Measurements from ENCODE around the gene KRT9.
"Not testable (repeated sequence)": the region's sequence is repeated elsewhere in the genome, so short reads cannot be mapped to it uniquely, and the experiment has no call there.

Gene KRT9

DNA sequence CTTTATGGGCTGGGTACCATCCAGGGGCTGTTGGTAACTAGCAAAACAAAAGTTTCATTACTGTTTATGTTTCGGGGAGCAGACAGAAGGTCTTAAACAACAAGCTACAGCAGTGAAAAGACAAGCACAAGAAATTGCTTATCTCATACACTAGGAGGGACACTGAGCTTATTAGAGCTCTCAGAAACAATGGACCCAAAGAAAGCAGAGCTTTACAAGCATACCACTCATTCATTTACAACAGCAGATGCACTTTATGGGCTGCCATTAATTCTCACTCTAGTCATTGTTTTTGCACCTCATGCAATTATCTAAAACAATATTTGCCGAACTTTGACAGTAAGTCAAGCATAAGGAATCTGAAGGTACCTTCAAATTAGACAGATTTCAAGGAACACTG lies 30.7 kb upstream of the KRT9 start:
- in situ Hi-C loops (cut with MboI; ENCODE audit: low sequenced_read_pairs) = no loop called here

DNA sequence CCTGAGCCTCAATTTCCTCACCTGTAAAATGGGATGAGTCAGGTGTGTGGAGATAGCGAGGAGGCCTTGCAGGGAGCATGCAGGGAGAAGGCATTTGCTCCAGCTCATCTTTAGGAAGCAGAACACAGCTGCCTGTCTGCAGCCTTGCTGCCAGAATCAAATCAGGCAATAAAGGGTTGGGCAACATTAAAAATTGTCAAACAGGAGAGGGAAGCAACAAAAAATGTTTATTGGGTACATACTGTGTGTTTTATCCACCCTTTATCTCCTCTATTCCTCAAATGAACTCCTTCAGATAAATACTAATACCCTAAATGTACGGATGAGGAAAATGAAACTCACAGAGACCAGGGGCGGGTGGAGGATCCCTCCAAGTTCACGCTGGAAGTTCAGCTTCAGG lies 28.5 kb upstream of the KRT9 start:
- in situ Hi-C loops (cut with MboI; ENCODE audit: low sequenced_read_pairs) = no loop called here

DNA sequence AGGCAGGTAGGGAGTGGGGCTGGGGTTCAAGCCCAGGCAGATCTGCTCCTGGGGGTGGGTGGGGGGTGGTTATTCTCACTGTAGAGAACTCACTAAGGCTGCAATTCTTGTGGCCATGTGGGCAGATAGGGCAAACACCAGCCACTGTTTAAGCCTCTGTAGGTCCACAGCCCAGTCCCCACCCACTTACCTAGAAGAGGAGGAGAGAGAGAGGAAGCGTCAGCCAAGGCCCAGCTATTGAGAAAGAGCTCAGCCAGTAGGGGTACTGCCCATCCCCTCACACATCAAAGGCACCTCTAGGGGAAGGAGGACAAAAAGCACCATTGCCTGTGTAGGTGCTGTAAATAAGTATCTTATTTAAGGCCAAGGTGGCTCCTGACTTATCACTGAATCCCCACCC lies 27.8 kb upstream of the KRT9 start:
- in situ Hi-C loops (cut with MboI; ENCODE audit: low sequenced_read_pairs) = no loop called here

DNA sequence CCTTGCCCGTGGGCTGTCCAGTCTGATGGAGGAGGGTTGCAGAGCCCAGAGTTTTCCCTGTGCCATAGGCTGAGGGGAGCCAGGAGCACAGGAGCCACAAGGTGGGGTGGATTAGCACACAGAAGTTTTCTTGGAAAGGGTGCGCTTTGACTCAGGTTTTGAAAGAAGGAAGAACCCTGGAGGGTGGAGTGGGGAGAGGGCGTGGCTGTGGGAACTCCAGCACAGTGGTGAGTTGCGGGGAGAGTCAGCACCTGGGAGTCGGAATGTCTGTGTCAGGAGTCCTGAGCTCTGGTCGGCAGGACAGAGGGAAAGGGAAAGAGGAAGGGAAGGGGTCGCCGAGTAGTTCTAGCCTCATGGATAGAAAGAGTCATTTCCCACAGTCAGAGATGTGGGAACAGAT lies 23.7 kb upstream of the KRT9 start:
- in situ Hi-C loops (cut with MboI; ENCODE audit: low sequenced_read_pairs) = no loop called here

DNA sequence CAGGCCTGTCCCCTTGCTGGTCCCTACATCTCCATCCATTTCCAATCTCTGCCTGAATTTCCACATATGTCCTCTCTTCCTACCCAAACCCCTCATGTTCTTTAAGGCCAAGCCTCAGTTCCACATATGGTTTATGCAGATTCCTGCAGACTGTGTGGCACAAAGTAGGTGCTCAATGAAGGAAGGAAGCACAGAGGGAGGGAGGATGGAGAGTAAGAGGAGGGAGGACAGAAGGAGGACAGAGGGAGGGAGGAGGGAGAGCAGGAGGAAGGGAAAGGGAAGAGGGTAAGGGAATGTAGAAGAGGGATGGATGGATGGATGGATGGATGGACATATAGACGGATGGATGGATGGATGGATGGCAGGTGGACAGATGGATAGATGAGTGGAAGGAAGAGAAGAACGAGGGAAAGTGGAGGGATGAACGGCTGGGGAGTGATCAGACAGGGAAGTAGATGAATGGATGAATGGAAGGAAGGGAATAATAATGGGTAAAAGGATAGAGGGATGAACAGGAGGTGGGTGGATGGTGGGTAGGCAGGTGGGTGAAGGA lies 22.6 kb upstream of the KRT9 start:
- in situ Hi-C loops (cut with MboI; ENCODE audit: low sequenced_read_pairs) = no loop called here

DNA sequence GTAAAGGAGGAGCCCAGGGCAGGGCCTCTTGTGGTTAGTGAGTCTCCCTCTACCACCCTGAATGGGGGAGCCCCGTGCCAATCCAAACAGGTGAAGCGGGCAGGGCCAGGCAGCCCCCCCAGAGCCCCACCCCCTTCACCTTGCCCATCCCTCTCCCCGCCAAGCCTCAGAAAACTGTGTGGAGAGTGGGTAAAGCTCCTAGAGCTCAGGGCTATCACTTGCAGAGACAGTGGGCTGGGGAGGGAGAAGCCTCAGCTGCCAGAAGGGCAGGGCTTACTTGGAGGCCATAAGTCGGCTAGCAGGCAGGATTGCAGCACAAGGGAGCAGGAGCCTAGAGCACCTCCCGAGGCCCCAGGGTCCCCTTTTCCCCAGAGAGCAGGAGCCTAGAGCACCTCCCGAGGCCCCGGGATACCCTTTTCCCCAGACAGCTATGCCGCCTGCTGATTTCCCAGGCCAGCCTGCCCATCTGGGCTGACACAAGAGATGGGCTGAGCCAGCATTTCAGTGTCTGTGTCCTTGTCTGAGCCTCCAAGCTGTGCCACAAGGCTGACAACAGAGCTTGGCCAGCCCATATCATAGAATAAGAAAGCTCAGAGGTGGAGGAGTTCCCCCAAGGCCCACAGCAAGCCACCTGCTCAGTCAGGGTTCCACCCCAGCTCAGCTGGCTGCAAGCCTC lies 21.6 kb upstream of the KRT9 start:
- in situ Hi-C loops (cut with MboI; ENCODE audit: low sequenced_read_pairs) = no loop called here

DNA sequence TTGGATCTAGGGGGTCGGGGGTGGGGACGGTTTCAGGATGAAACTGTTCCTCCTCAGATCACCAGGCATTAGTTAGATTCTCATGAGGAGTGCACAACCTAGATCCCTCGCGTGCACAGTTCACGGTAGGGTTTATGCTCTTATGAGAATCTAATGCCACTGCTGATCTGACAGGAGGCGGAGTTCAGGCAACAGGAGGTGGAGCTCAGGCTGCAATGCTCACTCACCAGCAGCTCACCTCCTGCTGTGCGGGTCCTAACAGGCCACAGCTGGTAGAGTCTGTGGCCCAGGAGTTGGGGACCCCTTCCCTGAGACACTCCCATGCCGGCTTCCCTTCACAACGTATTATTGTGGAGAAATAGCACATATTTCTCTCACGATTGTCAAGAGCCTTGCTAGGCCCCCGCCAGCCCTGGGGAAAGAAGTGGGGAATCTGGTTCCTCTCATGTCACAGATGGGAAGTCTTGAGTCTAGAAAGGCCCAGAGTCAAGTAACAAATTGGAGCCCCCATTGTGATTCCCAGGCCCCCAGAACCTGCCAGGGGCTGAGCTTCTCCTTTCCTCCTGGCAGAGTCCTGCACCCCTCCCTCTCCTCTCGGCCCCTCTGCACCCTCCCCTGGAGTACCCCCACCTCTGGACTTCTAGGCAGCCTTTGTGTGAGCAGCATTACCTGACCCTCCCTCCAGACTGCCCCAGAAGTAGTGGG lies 20.9 kb upstream of the KRT9 start:
- in situ Hi-C loops (cut with MboI; ENCODE audit: low sequenced_read_pairs) = no loop called here

DNA sequence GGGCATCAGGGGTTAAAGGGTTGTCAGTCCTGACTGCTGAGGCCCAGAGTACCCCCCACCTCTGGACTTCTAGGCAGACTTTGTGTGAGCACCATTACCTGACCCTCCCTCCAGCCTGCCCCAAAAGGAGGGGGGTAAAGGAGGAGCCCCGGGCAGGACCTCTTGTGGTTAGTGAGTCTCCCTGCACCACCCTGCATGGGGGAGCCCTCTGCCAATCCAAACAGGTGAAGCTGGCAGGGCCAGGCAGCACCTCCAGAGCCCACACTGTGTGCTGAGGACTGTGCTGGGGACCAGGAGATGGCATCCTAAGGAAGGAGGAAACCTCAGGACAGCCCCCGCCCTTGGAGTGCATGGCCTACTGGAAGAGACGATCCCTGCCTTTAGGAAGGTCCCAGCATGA lies 17.4 kb upstream of the KRT9 start:
- in situ Hi-C loops (cut with MboI; ENCODE audit: low sequenced_read_pairs) = no loop called here

DNA sequence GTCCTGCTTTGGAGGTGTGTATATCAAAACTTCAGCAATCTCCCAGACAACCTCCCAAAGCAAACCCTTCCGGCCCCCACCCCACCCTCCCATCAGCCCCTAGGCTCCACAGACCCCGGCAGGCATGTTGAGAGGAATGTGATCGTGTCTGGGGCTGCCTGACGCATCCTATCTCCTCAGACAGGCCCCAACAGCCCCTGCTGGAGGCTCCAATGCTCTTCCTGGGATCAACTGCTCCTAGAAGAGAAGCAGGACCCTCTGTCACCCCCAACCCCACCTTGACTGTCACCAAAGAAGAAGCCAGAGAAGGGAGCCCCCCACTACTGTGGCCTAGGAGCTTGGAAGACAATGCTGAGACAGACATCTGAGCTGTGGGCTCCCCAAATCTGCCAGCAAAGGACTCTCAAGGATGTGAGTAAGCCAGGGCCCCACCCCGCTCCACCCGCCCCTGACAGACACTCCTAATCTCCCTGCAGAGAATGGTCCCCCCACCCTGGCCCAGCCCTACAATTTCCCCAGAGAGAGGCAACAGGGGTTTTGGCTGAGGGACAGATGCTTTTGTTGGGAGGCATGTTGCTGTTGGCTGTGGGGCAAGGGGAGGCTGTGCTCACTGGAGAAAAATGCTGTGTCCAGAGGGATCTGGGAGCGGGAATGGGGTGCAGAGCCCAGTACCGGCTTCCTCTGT lies 16.4 kb upstream of the KRT9 start:
- in situ Hi-C loops (cut with MboI; ENCODE audit: low sequenced_read_pairs) = no loop called here

DNA sequence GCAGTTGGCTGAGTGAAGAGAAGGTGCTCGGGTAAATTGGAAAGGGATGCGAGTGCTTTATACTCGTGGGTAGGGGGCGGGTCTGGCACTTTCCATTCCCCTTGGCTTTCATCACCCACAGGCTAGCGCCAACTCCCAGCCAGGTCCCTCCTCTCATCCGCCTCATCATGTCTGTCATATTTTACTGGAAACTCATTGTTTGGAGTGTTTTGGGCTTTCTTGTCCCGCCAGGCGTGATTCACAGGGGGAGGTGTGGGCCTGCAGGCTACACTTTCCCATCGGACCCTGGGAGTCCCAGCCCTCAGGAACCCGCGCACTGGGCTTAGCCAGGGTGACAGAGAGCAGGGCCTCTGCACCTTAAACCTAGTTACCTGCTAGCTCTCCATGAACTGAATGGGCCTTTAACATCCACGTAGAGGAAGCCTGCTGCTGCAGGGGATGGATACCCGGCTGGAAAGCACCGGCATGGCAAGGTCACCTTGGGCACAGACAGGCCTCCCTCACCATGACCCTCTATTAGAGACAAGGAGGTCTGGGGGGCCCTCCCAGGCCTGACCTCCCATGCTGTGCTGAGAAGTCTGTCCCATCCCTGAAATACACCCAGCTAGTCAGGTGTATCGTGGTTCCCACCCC lies 15.1 kb upstream of the KRT9 start, which contains the start of gene KRT14:
KRT14 (minus strand) TSS at position 33 of the 633 bp plus-strand sequence. CDS start 61 bp downstream, outside the sequence.
- in situ Hi-C loops (cut with MboI; ENCODE audit: low sequenced_read_pairs) = no loop called here

DNA sequence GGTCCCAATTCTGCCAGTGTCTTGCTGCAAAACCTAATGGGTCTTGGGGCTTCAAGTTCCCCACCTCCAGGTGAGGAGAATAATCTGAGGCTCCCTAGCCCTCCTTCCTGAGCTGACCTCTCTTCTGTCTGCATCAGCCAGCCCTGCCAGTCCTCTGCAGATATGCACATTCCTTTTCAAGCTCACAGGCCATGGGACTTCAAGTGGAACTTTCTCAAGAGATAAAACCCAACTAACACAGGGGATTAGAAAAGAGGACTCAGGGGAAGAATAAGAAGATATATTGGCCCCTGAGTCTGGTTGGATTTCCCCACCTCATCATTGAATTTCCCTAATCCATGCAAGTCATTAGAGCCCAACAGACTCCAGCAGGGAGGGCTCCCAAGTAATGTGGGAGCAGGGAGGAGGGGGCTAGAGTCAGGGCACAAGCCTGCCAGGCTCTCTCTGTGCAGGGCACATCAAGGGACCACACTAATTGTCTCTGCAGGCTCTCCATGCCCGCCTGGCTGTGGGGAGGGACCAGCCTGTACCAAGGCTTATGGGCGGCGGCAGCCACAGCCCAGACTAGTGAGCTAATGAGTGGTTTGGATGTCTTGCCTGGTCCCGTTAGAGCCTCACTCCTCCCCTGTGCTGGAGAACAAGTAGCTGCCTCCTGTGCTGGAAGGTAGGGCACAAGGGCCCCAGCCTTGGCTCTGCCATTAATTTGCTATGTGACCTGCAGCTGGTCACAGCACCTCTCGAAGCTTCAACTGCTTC lies 13.6 kb upstream of the KRT9 start:
- in situ Hi-C loops (cut with MboI; ENCODE audit: low sequenced_read_pairs) = no loop called here

DNA sequence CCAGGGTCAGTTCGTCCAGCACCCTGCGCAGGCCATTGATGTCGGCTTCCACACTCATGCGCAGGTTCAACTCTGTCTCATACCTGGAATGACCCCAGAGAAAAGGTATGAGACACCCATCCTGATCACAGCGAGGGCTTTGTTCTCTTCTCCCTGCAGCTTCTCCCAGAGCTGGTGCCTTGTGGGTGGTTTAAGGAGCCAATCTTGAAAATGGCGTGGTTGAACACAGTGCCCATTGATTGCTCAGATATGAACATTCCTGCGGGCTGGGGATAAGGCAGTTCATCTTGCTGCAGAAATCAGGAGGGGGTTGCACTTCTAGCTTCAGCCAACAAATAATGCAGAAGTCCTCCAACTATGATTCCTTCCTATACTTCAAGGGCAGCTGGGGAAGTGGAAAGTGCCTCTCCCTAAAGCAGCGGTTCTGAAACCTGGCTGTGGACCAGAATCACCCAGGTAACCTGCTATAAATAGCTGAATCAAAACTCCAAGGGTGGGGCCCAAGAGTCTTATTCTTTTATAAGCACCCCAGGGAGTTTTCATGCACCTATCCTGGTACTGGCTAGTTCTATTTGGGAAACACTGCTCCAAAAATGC lies 12.6 kb upstream of the KRT9 start:
- in situ Hi-C loops (cut with MboI; ENCODE audit: low sequenced_read_pairs) = not testable (repeated sequence)

DNA sequence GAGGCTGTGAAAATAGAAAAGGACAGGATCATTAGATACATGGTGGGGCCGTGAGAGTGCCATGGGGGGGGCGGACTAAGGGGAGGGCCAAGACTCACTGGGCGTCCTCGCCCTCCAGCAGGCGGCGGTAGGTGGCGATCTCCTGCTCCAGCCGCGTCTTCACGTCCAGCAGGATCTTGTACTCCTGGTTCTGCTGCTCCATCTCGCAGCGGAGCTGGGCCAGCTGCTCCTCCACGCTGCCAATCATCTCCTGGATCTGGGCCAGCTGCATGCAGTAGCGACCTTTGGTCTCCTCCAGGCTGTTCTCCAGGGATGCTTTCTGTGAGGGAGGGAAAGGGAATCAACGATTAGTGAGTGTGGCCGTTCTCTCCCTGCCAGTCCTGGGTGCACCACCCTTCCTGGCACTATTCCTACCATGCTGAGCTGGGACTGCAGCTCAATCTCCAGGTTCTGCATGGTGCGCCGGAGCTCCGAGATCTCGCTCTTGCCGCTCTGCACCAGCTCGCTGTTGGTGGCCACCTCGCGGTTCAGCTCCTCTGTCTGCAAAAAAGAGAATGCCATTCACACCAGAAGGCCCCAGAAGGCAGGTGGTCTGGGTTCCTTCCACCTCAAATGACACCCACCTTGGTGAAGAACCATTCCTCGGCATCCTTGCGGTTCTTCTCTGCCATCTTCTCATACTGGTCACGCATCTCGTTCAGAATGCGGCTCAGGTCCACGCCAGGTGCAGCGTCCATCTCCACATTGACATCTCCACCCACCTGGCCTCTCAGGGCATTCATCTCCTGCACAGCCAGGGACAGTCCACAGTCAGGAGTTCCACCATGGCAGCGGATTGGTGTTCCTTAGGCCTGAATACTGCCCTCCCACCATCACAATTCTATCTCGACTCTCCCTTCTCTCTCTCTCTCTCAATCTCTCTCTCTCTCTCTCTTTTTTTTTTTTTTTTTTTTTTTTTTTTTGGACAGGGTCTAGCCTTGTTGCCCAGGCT lies 11.6 kb upstream of the KRT9 start:
- in situ Hi-C loops (cut with MboI; ENCODE audit: low sequenced_read_pairs) = no loop called here

DNA sequence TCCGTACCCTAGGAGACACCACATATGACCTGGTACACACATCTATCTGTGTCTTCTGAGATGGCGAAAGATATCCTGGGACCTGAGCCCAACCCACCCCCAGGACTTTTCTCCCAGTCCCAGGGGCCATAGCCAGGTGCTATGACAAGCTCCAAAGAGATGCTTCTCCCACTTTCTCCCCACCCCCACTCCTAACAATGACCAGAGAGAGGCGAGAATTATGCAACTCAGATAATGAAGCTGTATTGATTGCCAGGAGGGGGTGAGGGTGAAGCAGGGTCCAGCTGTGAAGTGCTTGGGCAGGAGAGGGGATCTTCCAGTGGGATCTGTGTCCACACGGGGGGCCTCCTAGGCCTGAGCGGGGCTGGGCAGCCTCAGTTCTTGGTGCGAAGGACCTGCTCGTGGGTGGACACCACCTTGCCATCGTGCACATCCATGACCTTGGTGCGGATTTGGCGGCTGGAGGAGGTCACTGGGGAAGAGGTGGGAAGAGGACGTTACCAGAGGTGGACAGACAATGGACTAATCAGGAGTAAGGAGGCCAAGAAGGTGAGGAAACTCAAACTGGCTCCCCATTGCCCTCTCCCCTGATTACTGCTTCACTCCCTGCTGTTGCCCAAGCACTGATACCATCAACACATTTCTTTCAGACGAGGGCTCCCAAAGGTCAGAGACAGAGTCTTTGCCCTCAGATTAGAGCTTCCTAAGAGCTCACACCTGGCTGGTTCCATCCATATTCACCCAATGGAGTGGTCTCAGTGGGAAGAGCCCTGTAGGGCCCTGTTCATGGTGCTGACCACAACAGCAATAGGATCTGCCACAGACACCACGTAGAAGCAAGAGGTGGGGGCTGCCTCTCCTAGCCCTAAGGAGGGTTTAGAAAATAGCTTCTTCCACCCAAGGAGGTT lies 10.5 kb upstream of the KRT9 start:
- in situ Hi-C loops (cut with MboI; ENCODE audit: low sequenced_read_pairs) = not testable (repeated sequence)

DNA sequence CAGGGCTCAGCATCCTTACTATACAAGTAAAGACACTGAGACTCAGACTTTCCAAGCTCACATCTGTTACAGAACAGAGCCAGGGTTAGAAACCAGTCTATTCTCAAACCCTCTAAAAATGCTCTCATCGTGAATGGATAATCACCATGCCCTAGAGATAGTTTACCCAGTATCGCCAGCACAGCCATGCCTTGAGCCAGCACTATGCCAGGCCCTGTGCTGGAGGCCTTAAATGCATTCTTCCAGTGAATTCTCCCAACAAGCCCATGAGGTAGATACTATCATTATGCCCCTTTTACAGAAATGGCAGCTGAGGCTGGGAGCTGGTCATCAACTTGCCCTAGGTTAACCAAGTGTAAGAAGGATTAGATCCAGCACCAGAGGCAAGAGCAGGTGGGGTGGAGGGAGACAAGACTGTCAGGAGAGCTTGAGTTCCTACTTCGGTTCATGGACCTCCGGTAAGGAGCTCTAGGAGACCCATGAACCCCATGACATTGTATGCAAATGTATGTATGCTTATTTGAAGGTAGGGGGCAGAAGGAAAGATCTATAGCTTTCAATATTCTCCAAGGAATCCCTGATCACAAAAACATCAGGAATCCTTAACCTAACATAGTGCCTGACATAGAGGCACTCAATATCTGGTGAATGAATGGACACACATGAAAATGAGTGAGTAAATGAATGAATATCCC lies 9.7 kb upstream of the KRT9 start:
- in situ Hi-C loops (cut with MboI; ENCODE audit: low sequenced_read_pairs) = no loop called here

DNA sequence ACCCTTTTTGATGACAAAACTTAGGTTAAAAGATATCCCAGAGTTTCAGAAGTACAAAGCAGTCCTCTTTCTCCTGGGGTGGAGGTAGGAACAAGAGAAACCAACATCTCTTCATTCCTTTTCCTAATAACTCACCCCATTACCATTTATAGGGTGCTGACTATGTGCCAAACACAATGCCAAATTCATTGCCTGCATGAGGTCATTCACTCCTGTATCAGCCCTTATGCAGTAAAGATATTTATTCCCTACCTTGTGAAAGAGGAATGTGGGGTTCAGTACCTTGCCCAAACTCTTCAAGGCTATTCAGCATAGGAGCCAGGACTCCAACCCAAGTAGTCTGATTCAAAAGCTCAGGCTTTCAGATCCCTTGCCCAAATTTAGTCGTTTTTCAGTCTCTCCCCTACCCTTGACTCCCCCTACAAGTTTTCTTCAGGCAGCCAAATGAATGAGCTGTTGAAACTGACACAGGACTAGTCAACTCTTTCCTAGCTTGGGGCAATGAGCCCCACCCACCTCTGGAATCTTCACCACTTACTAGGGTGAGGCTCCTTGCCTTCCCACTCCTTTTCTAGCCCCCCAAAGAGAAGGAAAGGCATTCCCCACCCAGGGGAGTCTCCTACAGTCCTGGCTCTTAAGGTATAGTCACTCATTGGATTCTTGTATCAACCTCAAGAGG lies 9.0 kb upstream of the KRT9 start:
- in situ Hi-C loops (cut with MboI; ENCODE audit: low sequenced_read_pairs) = no loop called here

DNA sequence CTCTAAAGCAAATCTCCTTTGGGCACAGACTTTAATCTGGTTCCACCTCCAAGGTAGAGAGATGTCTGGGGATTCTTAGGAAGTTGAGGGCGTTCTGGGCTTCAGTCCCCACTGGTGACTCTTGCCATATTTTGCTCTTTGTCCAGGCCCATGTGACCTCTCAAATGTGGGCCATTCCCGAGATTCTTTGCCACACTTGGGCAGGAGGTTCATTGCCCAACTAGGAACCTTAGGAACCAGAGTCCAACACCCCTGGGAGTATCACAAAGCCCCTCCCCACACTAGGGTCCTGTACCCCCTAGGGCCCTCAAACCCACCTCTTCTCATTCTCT lies 8.4 kb upstream of the KRT9 start:
- in situ Hi-C loops (cut with MboI; ENCODE audit: low sequenced_read_pairs) = no loop called here

Measured in HL-60/S4 treated with retinoic acid at 250 ng/mL for 4 days and 3 days (cell line).